PC-3 (cell line): ENCODE measurements around the gene TSPEAR. TPM values are rescaled to one million over a fixed set of nuclear protein-coding genes. Genes with fewer than 3 reads are reported as not detected.

Experiments used
- ATAC-seq: fragments of 200-7000 bp; cut with Tn5 transposase; 2 replicates; pipeline ENCODE4 v1.9.1; 2020; ENCODE audit warnings: mild to moderate bottlenecking, moderate library complexity
- BruUV-seq: library from RNA; stranded (reverse); fragments of 400-500 nt; replicated peaks from 2 replicates; lab custom pipeline; 2021; lab: Mats Ljungman, UMichigan
- CTCF ChIA-PET: fragments of 300-600 bp; sonication (Branson Sonifier 250); formaldehyde crosslinking; loops from one replicate; lab custom pipeline; 2022; ENCODE audit warnings: antibody characterized with exemption; lab: Charles Lee
- POLR2A ChIA-PET: fragments of 300-600 bp; sonication (Branson Sonifier 250); formaldehyde crosslinking; loops from one replicate; lab custom pipeline; 2022; ENCODE audit warnings: antibody characterized with exemption; ENCODE audit not compliant: unreplicated experiment; lab: Charles Lee
- DNase-seq: peaks from one replicate; pipeline ENCODE4 v3.0.0-alpha.2; 2015
- H2AFZ ChIP-seq: fragments of 300-600 bp; sonication (generic); 2 replicates; pipeline ENCODE4 v1.6.0; 2016; ENCODE audit warnings: antibody characterized with exemption, low read length
- H3F3A ChIP-seq: fragments of 300-600 bp; sonication (generic); one replicate; pipeline ENCODE4 v1.6.0; 2017; ENCODE audit warnings: antibody characterized with exemption, low read length, control low read depth, mild to moderate bottlenecking; ENCODE audit not compliant: unreplicated experiment
- H3K27ac ChIP-seq: fragments of 300-600 bp; sonication (generic); 2 replicates; pipeline ENCODE4 v1.5.1; 2016; ENCODE audit warnings: mild to moderate bottlenecking, low read length
- H3K27me3 ChIP-seq: fragments of 300-600 bp; sonication (generic); 2 replicates; pipeline ENCODE4 v1.6.1; 2016; ENCODE audit warnings: low read length, mixed read lengths
- H3K36me3 ChIP-seq: fragments of 300-600 bp; sonication (generic); 2 replicates; pipeline ENCODE4 v1.6.1; 2016; ENCODE audit warnings: low read depth, mixed run types, low read length, mixed read lengths
- H3K4me1 ChIP-seq: fragments of 300-600 bp; sonication (generic); 2 replicates; pipeline ENCODE4 v1.5.1; 2016; ENCODE audit warnings: low read length; ENCODE audit not compliant: insufficient read depth
- H3K4me2 ChIP-seq: fragments of 300-600 bp; sonication (generic); 2 replicates; pipeline ENCODE4 v1.6.0; 2016; ENCODE audit warnings: low read length
- H3K4me3 ChIP-seq: fragments of 300-600 bp; sonication (generic); 2 replicates; pipeline ENCODE4 v1.5.1; 2016; ENCODE audit warnings: mild to moderate bottlenecking, low read length, mixed read lengths
- H3K79me2 ChIP-seq: fragments of 300-600 bp; sonication (generic); 2 replicates; pipeline ENCODE4 v1.6.1; 2017; ENCODE audit warnings: low read length, mixed read lengths
- H3K9ac ChIP-seq: fragments of 300-600 bp; sonication (generic); 2 replicates; pipeline ENCODE4 v1.6.0; 2016; ENCODE audit warnings: mild to moderate bottlenecking, low read length
- H3K9me2 ChIP-seq: fragments of 300-600 bp; sonication (generic); replicated peaks from 2 replicates; pipeline ENCODE4 v1.6.1; 2016; ENCODE audit warnings: mixed run types, low read length, mixed read lengths
- H3K9me3 ChIP-seq: fragments of 300-600 bp; sonication (generic); 2 replicates; pipeline ENCODE4 v1.6.1; 2016; ENCODE audit warnings: low read length, mixed read lengths
- H4K20me1 ChIP-seq: fragments of 300-600 bp; sonication (generic); 2 replicates; pipeline ENCODE4 v1.6.1; 2016; ENCODE audit warnings: low read length, mixed read lengths
- CTCF ChIP-seq: fragments of 300-600 bp; sonication (generic); conservative IDR thresholded peaks from 2 replicates; pipeline ENCODE4 v1.5.1; 2017; ENCODE audit warnings: antibody characterized with exemption, low read depth, mild to moderate bottlenecking, low read length
- EZH2 ChIP-seq: fragments of 300-600 bp; sonication (generic); IDR thresholded peaks from one replicate; pipeline ENCODE4 v1.6.1; 2017; ENCODE audit warnings: antibody characterized with exemption, mild to moderate bottlenecking, low read length; ENCODE audit not compliant: unreplicated experiment
- EZH2phosphoT487 ChIP-seq: fragments of 300-600 bp; sonication (generic); IDR thresholded peaks from 2 replicates; pipeline ENCODE4 v1.6.1; 2018; ENCODE audit warnings: mild to moderate bottlenecking, antibody characterized with exemption, low read length, borderline replicate concordance
- intact Hi-C: fragments of 100-400 bp; cut with micrococcal nuclease; formaldehyde crosslinking; loops from 2 replicates; pipeline ENCODE4 v1.9.0; 2023
- total RNA-seq: library from RNA; depleted of rRNA; stranded (reverse); fragments of >200 nt; gene quantifications from 2 replicates; pipeline ENCODE4 v1.2.3, GENCODE V29; 2014

Gene TSPEAR
- total RNA-seq, 1 experiment from 2014 or later: 2.1 TPM

DNA sequence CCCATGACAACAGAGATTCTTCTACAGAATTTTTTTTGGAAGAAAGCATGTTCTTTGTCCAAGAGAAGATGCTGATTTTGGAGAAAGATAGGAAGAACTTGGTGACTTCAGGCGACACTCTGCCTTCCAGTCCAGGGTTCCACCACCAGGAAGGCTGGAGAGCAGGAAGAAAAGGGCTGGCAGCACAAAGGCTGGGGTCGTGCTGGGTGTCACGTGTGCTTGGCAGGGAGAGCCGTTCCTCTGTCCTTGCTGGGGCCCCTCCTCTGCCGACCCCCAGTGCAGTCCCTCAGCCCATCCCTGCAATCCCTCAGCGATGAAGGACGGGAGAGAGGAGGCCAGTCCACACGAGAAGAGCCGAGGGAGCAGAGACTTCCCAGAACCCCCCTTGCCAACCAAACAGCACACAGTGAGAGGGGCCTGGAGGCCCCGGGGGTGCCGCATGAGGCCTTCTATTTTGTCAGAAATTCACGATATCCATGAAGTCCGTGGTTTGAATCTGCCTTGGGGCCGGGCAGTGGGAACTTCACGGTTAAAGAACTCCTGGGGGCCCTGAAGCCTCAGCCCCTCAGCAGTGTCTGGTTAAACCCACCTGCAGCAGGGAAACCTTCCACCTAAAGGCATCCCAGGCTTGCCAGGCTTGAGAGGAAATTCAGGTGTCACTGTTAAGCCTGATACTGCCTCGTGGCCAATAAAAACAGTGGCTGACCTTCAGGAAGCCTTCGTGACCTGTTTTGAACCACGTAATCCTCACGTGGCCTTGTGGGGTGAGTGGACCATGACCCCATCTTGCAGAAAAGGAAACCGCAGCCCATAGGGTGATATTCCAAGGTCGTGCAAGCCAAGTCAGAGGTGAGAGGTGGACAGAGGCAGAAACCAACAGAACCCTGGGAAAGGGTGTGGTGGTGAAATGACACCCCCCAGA is 11.0 kb downstream of the TSPEAR start:
- intact Hi-C loops: no loop called here
- no peak overlapping the region for H3K4me2 ChIP-seq
- no peaks in the 10 kb centered on the region for H3K4me1 ChIP-seq
- TF ChIP-seq CTCF (no peak), EZH2 (no peak), EZH2phosphoT487 (no peak)
- no peaks in the 10 kb centered on the region for H3K27me3 ChIP-seq
- no TSS peak for BruUV-seq
- H3F3A ChIP-seq: no peaks in the 10 kb centered on the region
- no peak overlapping the region for H2AFZ ChIP-seq
- CTCF ChIA-PET: no interaction called here
- DNase-seq (no peak), ATAC-seq (no peak)
- no peaks in the 10 kb centered on the region for H3K9me3 ChIP-seq
- no peaks in the 10 kb centered on the region for H4K20me1 ChIP-seq
- no peaks in the 10 kb centered on the region for H3K79me2 ChIP-seq
- no peak overlapping the region for H3K4me3 ChIP-seq
- no peak overlapping the region for H3K27ac ChIP-seq
- no peaks in the 10 kb centered on the region for H3K9me2 ChIP-seq
- POLR2A ChIA-PET: no interaction called here
- H3K9ac ChIP-seq: no peak overlapping the region
- no peaks in the 10 kb centered on the region for H3K36me3 ChIP-seq

DNA sequence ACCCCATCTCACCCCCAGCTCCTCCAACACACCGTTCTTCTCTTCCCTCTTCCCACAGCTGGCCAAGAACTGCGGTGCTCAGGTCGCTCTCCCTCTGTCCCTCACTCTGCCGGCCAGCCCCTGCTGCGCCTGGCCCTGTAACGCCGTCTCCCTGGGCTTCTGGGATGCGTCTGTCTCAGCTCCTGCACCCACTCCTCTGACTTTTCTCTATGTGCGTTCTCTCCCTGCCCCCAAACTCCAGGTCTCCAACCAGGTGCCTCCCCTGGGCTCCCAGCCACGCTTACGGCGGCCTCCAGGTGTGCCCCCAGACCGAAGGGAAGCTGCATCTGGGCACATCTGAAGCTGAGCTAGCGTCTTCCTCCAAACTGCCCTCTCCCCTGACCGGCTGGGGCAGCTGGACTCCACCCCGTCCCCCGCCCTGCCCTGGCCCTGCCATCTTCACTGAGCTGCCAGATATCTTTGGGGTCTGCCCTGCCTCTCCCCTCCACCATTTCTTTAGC is 11.8 kb downstream of the TSPEAR start:
- no peak for DNase-seq
- Histone ChIP-seq H3K4me3 (no peak overlapping the region), H3K4me1 (no peaks in the 10 kb centered on the region), H4K20me1 (no peaks in the 10 kb centered on the region), H3F3A (no peaks in the 10 kb centered on the region), H3K27me3 (no peaks in the 10 kb centered on the region), H3K9ac (no peak overlapping the region), H3K9me2 (no peaks in the 10 kb centered on the region), H3K27ac (no peak overlapping the region), H3K9me3 (no peaks in the 10 kb centered on the region), H3K36me3 (no peaks in the 10 kb centered on the region), H3K79me2 (no peaks in the 10 kb centered on the region), H3K4me2 (no peak overlapping the region), H2AFZ (no peak overlapping the region)
- no peak for ATAC-seq
- BruUV-seq: no TSS peak
- CTCF ChIA-PET: no interaction called here
- intact Hi-C loops: no loop called here
- POLR2A ChIA-PET: no interaction called here
- TF ChIP-seq EZH2: no peak
- no peak for TF ChIP-seq EZH2phosphoT487

DNA sequence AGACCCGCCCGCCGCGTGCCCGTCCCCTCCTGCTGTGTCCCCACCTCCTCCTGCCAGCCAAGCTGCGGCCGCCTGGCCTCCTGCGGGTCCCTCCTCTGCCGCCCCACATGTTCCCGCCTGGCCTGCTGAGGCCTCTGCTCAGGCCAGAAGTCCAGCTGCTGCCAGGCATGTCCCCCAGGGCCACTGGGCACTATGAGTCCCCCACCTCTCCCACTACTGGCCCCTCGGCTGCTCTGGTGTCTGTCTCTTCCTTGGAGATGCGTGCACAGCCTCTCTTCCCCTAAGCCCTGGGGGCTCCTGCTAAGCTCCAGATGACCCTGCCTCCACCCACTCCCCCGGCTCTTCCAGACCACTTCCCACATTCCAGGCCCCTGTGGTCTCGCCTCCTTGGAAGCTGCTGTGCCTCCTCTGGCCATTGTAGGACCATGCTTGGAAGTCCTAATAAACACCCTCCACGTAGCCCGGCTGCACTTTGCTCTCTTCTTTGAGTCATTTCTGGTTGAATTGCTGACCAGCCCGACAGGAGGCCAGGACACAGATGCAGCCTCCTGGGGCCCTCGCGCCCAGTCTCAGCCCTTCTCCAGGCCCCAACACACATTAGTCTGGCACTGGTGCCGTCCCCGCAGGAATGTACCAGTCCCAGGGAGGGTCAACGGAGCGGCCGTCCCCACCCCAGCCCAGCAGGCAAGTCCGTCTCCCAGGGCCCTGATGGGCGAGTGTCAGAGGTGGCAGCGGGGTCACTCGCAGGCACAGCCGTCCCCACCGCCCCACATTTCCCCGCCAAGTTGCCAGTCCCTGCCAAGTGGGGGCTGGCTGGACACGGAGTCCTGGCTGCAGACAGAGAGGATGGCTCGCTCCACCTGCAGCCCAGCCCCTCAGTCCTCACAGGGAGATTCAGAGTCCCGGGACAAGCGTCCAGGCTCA is 13.3 kb downstream of the TSPEAR start:
- ATAC-seq: no peak
- BruUV-seq: no TSS peak
- H3K9me2 ChIP-seq: no peaks in the 10 kb centered on the region

More for the DNA sequence above, 13.3 kb downstream of the TSPEAR start:
- intact Hi-C loops: no loop called here
- Histone ChIP-seq H3K27me3 (no peaks in the 10 kb centered on the region), H3K4me1 (no peaks in the 10 kb centered on the region), H3K36me3 (no peaks in the 10 kb centered on the region), H4K20me1 (no peaks in the 10 kb centered on the region), H3F3A (no peaks in the 10 kb centered on the region), H3K9ac (no peak overlapping the region), H3K4me2 (no peak overlapping the region), H3K4me3 (no peak overlapping the region), H3K9me3 (peaks cover 12% of the 10 kb centered on the region), H3K27ac (no peak overlapping the region), H3K79me2 (no peaks in the 10 kb centered on the region), H2AFZ (no peak overlapping the region)
- no peak for TF ChIP-seq EZH2
- no peak for TF ChIP-seq CTCF
- TF ChIP-seq EZH2phosphoT487: no peak
- no peak for DNase-seq
- ChIA-PET CTCF (no interaction called here), POLR2A (no interaction called here)
